Measurements from ENCODE around the gene TSPAN15. TPM values are rescaled to one million over a fixed set of nuclear protein-coding genes. Genes with fewer than 3 reads are reported as not detected.

TSPAN15 gene
- total RNA-seq, 2 donors from 2014 or later = 6.6 to 7.7 TPM

DNA sequence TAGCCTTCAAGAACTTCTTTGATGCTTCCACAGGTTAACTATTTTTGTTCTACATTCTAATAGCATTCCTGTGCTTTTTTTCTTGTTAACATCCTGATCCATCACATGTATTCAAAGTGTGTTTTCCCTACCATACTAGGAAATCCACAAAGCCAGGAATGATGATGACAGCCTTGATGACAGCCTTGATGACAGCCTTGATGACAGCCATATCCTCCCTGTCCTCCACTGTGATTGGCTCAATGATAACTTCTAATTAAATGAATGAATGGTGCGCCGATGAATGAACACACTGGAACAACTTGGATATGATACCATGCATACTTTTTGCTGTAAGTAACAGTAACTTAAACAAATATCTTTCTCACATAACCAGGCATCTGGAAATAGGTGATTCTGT, 26.2 kb upstream of the TSPAN15 start:
- H3K27ac ChIP-seq = no peak overlapping the region

DNA sequence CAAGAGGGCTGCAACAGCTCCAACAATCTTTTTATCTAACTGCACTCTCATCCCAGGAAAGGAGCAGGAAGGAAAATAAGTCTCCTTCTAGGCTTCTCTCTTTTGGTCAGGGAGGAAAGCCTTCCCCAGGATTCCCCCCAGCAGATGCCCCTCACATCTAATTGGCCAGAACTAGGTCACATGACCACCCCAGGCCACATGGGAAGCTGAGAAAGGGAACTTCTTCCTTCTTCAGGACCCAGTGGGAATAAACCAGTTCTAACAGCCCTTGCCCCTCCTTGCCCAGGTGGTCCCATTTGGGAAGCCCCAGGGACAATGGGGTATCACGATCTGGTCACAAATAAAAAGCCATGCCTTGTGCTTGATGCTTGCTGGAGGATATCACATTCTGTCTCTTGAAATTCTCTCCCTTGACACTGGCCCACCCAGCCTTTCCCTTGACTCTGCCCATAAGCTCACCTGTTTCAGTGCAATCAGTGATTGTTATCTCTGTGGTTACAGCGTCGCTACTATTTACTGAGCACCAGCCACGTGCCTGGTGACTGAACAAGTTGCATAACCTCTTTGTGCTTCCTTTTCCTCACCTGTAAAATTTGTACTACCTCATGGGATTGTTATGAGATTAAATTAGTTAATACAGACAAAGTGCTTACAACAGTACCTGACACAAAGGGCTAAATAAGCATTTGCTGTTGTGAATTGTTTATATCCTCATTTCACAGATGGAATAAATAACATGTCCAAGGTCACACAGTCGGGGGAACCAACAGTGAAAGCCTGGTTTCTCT, 25.6 kb upstream of the TSPAN15 start:
- Histone ChIP-seq H3K27me3 (no peaks in the 10 kb centered on the region), H3K36me3 (no peaks in the 10 kb centered on the region), H3K4me1 (peaks cover 0 to 12% of the 10 kb centered on the region in 2 donors), H3K9me3 (no peaks in the 10 kb centered on the region), H3K27ac (no peak overlapping the region), H3K4me3 (no peak overlapping the region)
- no peak for DNase-seq (ENCODE audit: low spot score)
- TF ChIP-seq, protein P1, sequence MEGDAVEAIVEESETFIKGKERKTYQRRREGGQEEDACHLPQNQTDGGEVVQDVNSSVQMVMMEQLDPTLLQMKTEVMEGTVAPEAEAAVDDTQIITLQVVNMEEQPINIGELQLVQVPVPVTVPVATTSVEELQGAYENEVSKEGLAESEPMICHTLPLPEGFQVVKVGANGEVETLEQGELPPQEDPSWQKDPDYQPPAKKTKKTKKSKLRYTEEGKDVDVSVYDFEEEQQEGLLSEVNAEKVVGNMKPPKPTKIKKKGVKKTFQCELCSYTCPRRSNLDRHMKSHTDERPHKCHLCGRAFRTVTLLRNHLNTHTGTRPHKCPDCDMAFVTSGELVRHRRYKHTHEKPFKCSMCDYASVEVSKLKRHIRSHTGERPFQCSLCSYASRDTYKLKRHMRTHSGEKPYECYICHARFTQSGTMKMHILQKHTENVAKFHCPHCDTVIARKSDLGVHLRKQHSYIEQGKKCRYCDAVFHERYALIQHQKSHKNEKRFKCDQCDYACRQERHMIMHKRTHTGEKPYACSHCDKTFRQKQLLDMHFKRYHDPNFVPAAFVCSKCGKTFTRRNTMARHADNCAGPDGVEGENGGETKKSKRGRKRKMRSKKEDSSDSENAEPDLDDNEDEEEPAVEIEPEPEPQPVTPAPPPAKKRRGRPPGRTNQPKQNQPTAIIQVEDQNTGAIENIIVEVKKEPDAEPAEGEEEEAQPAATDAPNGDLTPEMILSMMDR (IDR thresholded peaks at IDR 0.05) = no peak

More for the DNA sequence above, 26.2 kb upstream of the TSPAN15 start:
- Histone ChIP-seq H3K4me3 (no peak overlapping the region), H3K27me3 (no peaks in the 10 kb centered on the region), H3K9me3 (no peaks in the 10 kb centered on the region), H3K4me1 (peaks cover 0 to 12% of the 10 kb centered on the region in 2 donors), H3K36me3 (no peaks in the 10 kb centered on the region)
- TF ChIP-seq, protein P1 (IDR thresholded peaks at IDR 0.05) = no peak
- no peak for DNase-seq (ENCODE audit: low spot score)

GRCh38 chr10:69426376-69426727, 24.9 kb upstream of the TSPAN15 start:
- Histone ChIP-seq H3K36me3 (no peaks in the 10 kb centered on the region), H3K4me1 (peaks cover 0 to 12% of the 10 kb centered on the region in 2 donors), H3K27ac (no peak overlapping the region), H3K4me3 (no peak overlapping the region), H3K9me3 (no peaks in the 10 kb centered on the region), H3K27me3 (no peaks in the 10 kb centered on the region)
- no peak for DNase-seq (ENCODE audit: low spot score)
- TF ChIP-seq, protein P1 (IDR thresholded peaks at IDR 0.05) = no peak

DNA sequence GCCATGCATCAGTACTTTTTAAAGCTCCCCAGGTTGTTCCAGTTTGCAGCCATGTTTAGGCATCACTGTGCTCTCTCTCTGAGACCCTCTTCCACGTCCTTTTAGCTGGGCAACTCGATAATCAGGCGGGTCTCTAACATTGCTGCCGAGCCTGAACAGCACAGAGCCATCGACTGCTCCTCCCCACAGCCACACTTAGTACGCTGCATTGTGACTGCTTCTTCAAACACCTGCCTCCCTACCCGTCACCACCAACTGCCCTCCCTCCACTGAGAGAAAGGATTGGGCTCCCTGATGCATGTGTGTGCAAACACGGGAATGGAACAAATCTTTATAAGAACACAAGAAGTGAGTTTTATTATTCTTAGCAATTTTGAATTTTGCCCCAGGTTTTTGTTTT, 23.1 kb upstream of the TSPAN15 start:
- Histone ChIP-seq H3K36me3 (no peaks in the 10 kb centered on the region), H3K4me1 (no peaks in the 10 kb centered on the region), H3K4me3 (no peak overlapping the region), H3K9me3 (no peaks in the 10 kb centered on the region), H3K27me3 (no peaks in the 10 kb centered on the region), H3K27ac (no peak overlapping the region)
- TF ChIP-seq, protein P1 (IDR thresholded peaks at IDR 0.05) = no peak
- no peak for DNase-seq (ENCODE audit: low spot score)

- TF ChIP-seq, protein P1 (IDR thresholded peaks at IDR 0.05) = no peak
- H3K27me3 ChIP-seq = no peaks in the 10 kb centered on the region
- no peaks in the 10 kb centered on the region for H3K36me3 ChIP-seq
- no peak overlapping the region for H3K27ac ChIP-seq
- no peak overlapping the region for H3K4me3 ChIP-seq
- peaks cover 0 to 13% of the 10 kb centered on the region in 2 donors for H3K4me1 ChIP-seq
- no peak for DNase-seq (ENCODE audit: low spot score)
- H3K9me3 ChIP-seq = no peaks in the 10 kb centered on the region
These were observed 17.1 kb upstream of the TSPAN15 start for GRCh38 chr10:69434169-69434568.

DNA sequence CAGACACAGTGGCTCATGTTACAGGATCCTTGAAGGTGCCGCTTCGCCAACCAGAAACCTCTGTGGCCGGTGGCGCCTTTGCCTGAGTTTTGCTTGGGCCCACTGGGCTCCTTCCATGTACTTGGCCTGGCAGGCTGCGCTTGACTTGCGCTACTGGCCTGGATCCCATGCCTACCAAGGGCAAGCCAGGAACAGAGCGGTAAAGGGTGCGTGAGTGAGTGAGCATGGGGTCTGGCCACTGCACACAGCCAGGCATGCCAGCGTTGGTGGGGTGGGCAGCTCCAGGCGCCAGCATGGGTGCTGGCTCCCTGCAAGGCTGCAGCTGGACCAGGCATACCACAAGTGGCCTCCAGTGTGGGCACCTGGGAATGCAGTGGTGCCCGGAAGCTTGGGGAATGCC, 16.3 kb upstream of the TSPAN15 start:
- H3K9me3 ChIP-seq = no peaks in the 10 kb centered on the region
- no peak overlapping the region for H3K27ac ChIP-seq
- no peaks in the 10 kb centered on the region for H3K27me3 ChIP-seq
- H3K4me3 ChIP-seq = no peak overlapping the region
- DNase-seq (ENCODE audit: low spot score) = no peak
- no peaks in the 10 kb centered on the region for H3K36me3 ChIP-seq
- TF ChIP-seq, protein P1 (IDR thresholded peaks at IDR 0.05) = no peak
- peaks cover 0 to 21% of the 10 kb centered on the region in 2 donors for H3K4me1 ChIP-seq

All from right atrium auricular region (tissue), 2 donors.